Stimulated activated effector memory CD8-positive, alpha-beta T cell treated with anti-CD3 and anti-CD28 coated beads, Interleukin-12 subunit alpha, Interleukin-12 subunit beta, amount 100 ng/mL, for 72 hours (primary cell): ENCODE data around the gene OR13C4.
"Not testable (repeated sequence)": the region's sequence is repeated elsewhere in the genome, so short reads cannot be mapped to it uniquely, and the experiment has no call there.

Experiments used
- ATAC-seq: fragments of 150-1000 bp; cut with Tn5 transposase; 2 replicates; pipeline ENCODE4 v1.10.0; 2021
- DNase-seq, 2 donors: peaks; one replicate each; pipeline ENCODE4 v3.0.0; 2021 to 2022; ENCODE audit warnings: low spot score in 2 of 2
- H3K27ac Mint-ChIP-seq: one replicate; pipeline ENCODE4 v1.8.0; 2022; ENCODE audit warnings: mild to moderate bottlenecking, mixed read lengths
- H3K36me3 Mint-ChIP-seq: one replicate; pipeline ENCODE4 v1.8.0; 2022; ENCODE audit warnings: mild to moderate bottlenecking, mixed read lengths
- H3K4me1 Mint-ChIP-seq: one replicate; pipeline ENCODE4 v1.8.0; 2022; ENCODE audit warnings: mixed read lengths
- H3K4me3 Mint-ChIP-seq: one replicate; pipeline ENCODE4 v1.8.0; 2022; ENCODE audit warnings: mild to moderate bottlenecking, mixed read lengths
- H3K9me3 Mint-ChIP-seq: one replicate; pipeline ENCODE4 v1.8.0; 2022; ENCODE audit warnings: mixed read lengths

The OR13C4 gene

GRCh38 chr9:104527109-104527508 is at the start of gene OR13C4:
TSS of gene OR13C4 (minus strand) at chr9:104527209. CDS start at chr9:104527209, 0 bp downstream.
- H3K4me1 Mint-ChIP-seq = no peaks in the 10 kb centered on the region
- H3K4me3 Mint-ChIP-seq = no peak within 1 kb of the TSS
- H3K27ac Mint-ChIP-seq = no peak within 1 kb of the TSS
- H3K9me3 Mint-ChIP-seq = peaks cover 2% of the 10 kb centered on the region
- no peaks in the 10 kb centered on the region for H3K36me3 Mint-ChIP-seq
- ATAC-seq (no peak), DNase-seq (no peak)

- Mint-ChIP-seq H3K9me3 (peaks cover 6% of the 10 kb centered on the region), H3K4me1 (no peaks in the 10 kb centered on the region), H3K4me3 (no peak overlapping the region), H3K36me3 (no peaks in the 10 kb centered on the region), H3K27ac (no peak overlapping the region)
- DNase-seq (no peak), ATAC-seq (no peak)
Measured at GRCh38 chr9:104575456-104575855, 48.4 kb upstream of the OR13C4 start.

GRCh38 chr9:104572612-104573011 is 45.6 kb upstream of the OR13C4 start:
- DNase-seq (no peak), ATAC-seq (no peak)
- no peak overlapping the region for H3K27ac Mint-ChIP-seq

GRCh38 chr9:104568868-104569267 is 41.9 kb upstream of the OR13C4 start, which contains the start of gene OR13C8:
TSS of gene OR13C8 (plus strand) at chr9:104569168. CDS start at chr9:104569168, 0 bp downstream.
- DNase-seq (no peak), ATAC-seq (no peak)
- Mint-ChIP-seq H3K9me3 (peaks cover 6% of the 10 kb centered on the region), H3K4me1 (no peaks in the 10 kb centered on the region), H3K4me3 (no peak within 1 kb of the TSS), H3K36me3 (no peaks in the 10 kb centered on the region), H3K27ac (no peak within 1 kb of the TSS)

More at GRCh38 chr9:104572612-104573011, 45.6 kb upstream of the OR13C4 start:
- no peak overlapping the region for H3K4me3 Mint-ChIP-seq
- peaks cover 8% of the 10 kb centered on the region for H3K9me3 Mint-ChIP-seq
- no peaks in the 10 kb centered on the region for H3K4me1 Mint-ChIP-seq
- H3K36me3 Mint-ChIP-seq = no peaks in the 10 kb centered on the region

GRCh38 chr9:104564358-104564757 is 37.3 kb upstream of the OR13C4 start:
- ATAC-seq = no peak
- Mint-ChIP-seq H3K36me3 (no peaks in the 10 kb centered on the region), H3K4me1 (no peaks in the 10 kb centered on the region), H3K4me3 (no peak overlapping the region), H3K9me3 (peaks cover 6% of the 10 kb centered on the region), H3K27ac (no peak overlapping the region)
- no peak for DNase-seq

GRCh38 chr9:104556830-104557634 is 30.0 kb upstream of the OR13C4 start:
- H3K27ac Mint-ChIP-seq = no peak overlapping the region

GRCh38 chr9:104555521-104555920 is 28.5 kb upstream of the OR13C4 start:
- H3K9me3 Mint-ChIP-seq = peaks cover 13% of the 10 kb centered on the region
- DNase-seq (no peak), ATAC-seq (no peak)
- H3K36me3 Mint-ChIP-seq = no peaks in the 10 kb centered on the region
- H3K27ac Mint-ChIP-seq = no peak overlapping the region
- H3K4me3 Mint-ChIP-seq = no peak overlapping the region
- H3K4me1 Mint-ChIP-seq = no peaks in the 10 kb centered on the region

More at GRCh38 chr9:104556830-104557634, 30.0 kb upstream of the OR13C4 start:
- no peaks in the 10 kb centered on the region for H3K36me3 Mint-ChIP-seq
- H3K4me1 Mint-ChIP-seq = no peaks in the 10 kb centered on the region
- no peak for ATAC-seq
- no peak overlapping the region for H3K4me3 Mint-ChIP-seq
- H3K9me3 Mint-ChIP-seq = peaks cover 18% of the 10 kb centered on the region
- DNase-seq = no peak

GRCh38 chr9:104553261-104553660 is 26.3 kb upstream of the OR13C4 start:
- H3K27ac Mint-ChIP-seq = no peak overlapping the region
- DNase-seq (no peak), ATAC-seq (no peak)
- no peaks in the 10 kb centered on the region for H3K36me3 Mint-ChIP-seq
- H3K9me3 Mint-ChIP-seq = peaks cover 10% of the 10 kb centered on the region
- no peaks in the 10 kb centered on the region for H3K4me1 Mint-ChIP-seq
- H3K4me3 Mint-ChIP-seq = no peak overlapping the region

- H3K36me3 Mint-ChIP-seq = no peaks in the 10 kb centered on the region
- no peaks in the 10 kb centered on the region for H3K9me3 Mint-ChIP-seq
- H3K4me3 Mint-ChIP-seq = no peak overlapping the region
- no peak overlapping the region for H3K27ac Mint-ChIP-seq
- DNase-seq = no peak
- H3K4me1 Mint-ChIP-seq = no peaks in the 10 kb centered on the region
- ATAC-seq = no peak
Measured at GRCh38 chr9:104544644-104545043, 17.6 kb upstream of the OR13C4 start.

GRCh38 chr9:104539275-104539674 is 12.3 kb upstream of the OR13C4 start:
- Mint-ChIP-seq H3K36me3 (no peaks in the 10 kb centered on the region), H3K9me3 (no peaks in the 10 kb centered on the region), H3K27ac (no peak overlapping the region), H3K4me3 (no peak overlapping the region), H3K4me1 (no peaks in the 10 kb centered on the region)
- no peak for DNase-seq
- no peak for ATAC-seq

- Mint-ChIP-seq H3K9me3 (no peaks in the 10 kb centered on the region), H3K4me1 (no peaks in the 10 kb centered on the region), H3K4me3 (no peak within 1 kb of the TSS), H3K36me3 (no peaks in the 10 kb centered on the region), H3K27ac (no peak within 1 kb of the TSS)
- no peak for ATAC-seq
- DNase-seq = no peak
Measured at GRCh38 chr9:104536756-104537155, 9.7 kb upstream of the OR13C4 start, which contains the start of gene OR13C3. TSS of gene OR13C3 (minus strand) at chr9:104536856. CDS start at chr9:104536723, 133 bp downstream.

- not testable (repeated sequence) for H3K4me1 Mint-ChIP-seq, ATAC-seq, H3K4me3 Mint-ChIP-seq, H3K36me3 Mint-ChIP-seq, H3K27ac Mint-ChIP-seq, H3K9me3 Mint-ChIP-seq, DNase-seq
Measured at GRCh38 chr9:104520241-104520640, 6.8 kb downstream of the OR13C4 start.

- Mint-ChIP-seq H3K4me1 (no peaks in the 10 kb centered on the region), H3K27ac (no peak overlapping the region), H3K9me3 (no peaks in the 10 kb centered on the region), H3K36me3 (no peaks in the 10 kb centered on the region), H3K4me3 (no peak overlapping the region)
- DNase-seq = no peak
- no peak for ATAC-seq
Measured at GRCh38 chr9:104514901-104515300, 12.1 kb downstream of the OR13C4 start.

- Mint-ChIP-seq H3K9me3 (no peaks in the 10 kb centered on the region), H3K4me1 (no peaks in the 10 kb centered on the region), H3K4me3 (no peak overlapping the region), H3K36me3 (no peaks in the 10 kb centered on the region), H3K27ac (no peak overlapping the region)
- ATAC-seq (no peak), DNase-seq (no peak)
Measured at GRCh38 chr9:104506565-104506964, 20.4 kb downstream of the OR13C4 start.

- Mint-ChIP-seq H3K36me3 (no peaks in the 10 kb centered on the region), H3K4me3 (no peak within 1 kb of the TSS), H3K4me1 (no peaks in the 10 kb centered on the region), H3K9me3 (no peaks in the 10 kb centered on the region), H3K27ac (no peak within 1 kb of the TSS)
- no peak for DNase-seq
- ATAC-seq = no peak
Measured at GRCh38 chr9:104503963-104504362, 23.0 kb downstream of the OR13C4 start, which contains the start of gene OR13F1. TSS of gene OR13F1 (plus strand) at chr9:104504263. CDS start at chr9:104504263, 0 bp downstream.

GRCh38 chr9:104503440-104503839 is 23.6 kb downstream of the OR13C4 start:
- ATAC-seq = no peak
- Mint-ChIP-seq H3K27ac (no peak overlapping the region), H3K4me3 (no peak overlapping the region), H3K36me3 (no peaks in the 10 kb centered on the region), H3K4me1 (no peaks in the 10 kb centered on the region), H3K9me3 (no peaks in the 10 kb centered on the region)
- DNase-seq = no peak
